Activated T-helper 9 cell treated with anti-CD3 and anti-CD28 coated beads, Interleukin-2, amount 50 U/mL, for 16 hours (primary cell): ENCODE measurements around the gene PRDM4.

Source experiments
- DNase-seq: peaks from one replicate; pipeline ENCODE4 v3.0.0-alpha.2; 2020; ENCODE audit warnings: low read depth

PRDM4 gene

GRCh38 chr12:107685360-107686248 lies 75.3 kb downstream of the PRDM4 start, which contains the start of gene PWP1:
Gene PWP1 (plus strand): TSS chr12:107685799. CDS start chr12:107685900, 101 bp downstream.
- DNase-seq: peak; percentile 91

GRCh38 chr12:107684990-107685359 lies 76.0 kb downstream of the PRDM4 start:
- no peak for DNase-seq

GRCh38 chr12:107684029-107684795 lies 76.7 kb downstream of the PRDM4 start:
- no peak for DNase-seq
